Heart left ventricle (tissue), 16 donors: ENCODE measurements around the gene IGFBP5. TPM values are rescaled to one million over a fixed set of nuclear protein-coding genes. Genes with fewer than 3 reads are reported as not detected.

Experiments used
- ATAC-seq, 4 donors: fragments of 200-7000 bp; cut with Tn5 transposase; one replicate each; pipeline ENCODE4 v1.9.1; 2020 to 2022; ENCODE audit warnings: moderate library complexity in 4 of 4, mild to moderate bottlenecking in 3 of 4, moderate number of reproducible peaks in 1 of 4
- DNase-seq, 5 donors: peaks; one replicate each; pipeline ENCODE4 v3.0.0-alpha.2; 2020
- H3K27ac ChIP-seq, 12 donors: fragments of 200-600 bp; sonication (generic) in 4 of 12; one replicate each; pipeline versions ENCODE4 v1.5.0 to v1.8.0; 2016 to 2022; ENCODE audit warnings: mild to moderate bottlenecking in 2 of 12
- H3K27me3 ChIP-seq, 9 donors: fragments of 200-600 bp; sonication (generic) in 2 of 9; one replicate each; pipeline versions ENCODE4 v1.5.1 to v1.8.0; 2016 to 2022; ENCODE audit warnings: mild to moderate bottlenecking in 3 of 9
- H3K36me3 ChIP-seq, 9 donors: fragments of 200-600 bp; sonication (generic) in 2 of 9; one replicate each; pipeline versions ENCODE4 v1.5.0 to v1.8.0; 2018 to 2022; ENCODE audit warnings: mild to moderate bottlenecking in 2 of 9
- H3K4me1 ChIP-seq, 12 donors: fragments of 200-600 bp; sonication (generic) in 4 of 12; one replicate each; pipeline versions ENCODE4 v1.5.0 to v1.8.0; 2016 to 2022; ENCODE audit warnings: mild to moderate bottlenecking in 3 of 12
- H3K4me3 ChIP-seq, 12 donors: fragments of 200-600 bp; sonication (generic) in 4 of 12; one replicate each; pipeline versions ENCODE4 v1.5.0 to v1.8.0; 2017 to 2022; ENCODE audit warnings: mild to moderate bottlenecking in 9 of 12, moderate library complexity in 4 of 12
- H3K9me3 ChIP-seq, 12 donors: fragments of 200-600 bp; sonication (generic) in 4 of 12; one replicate each; pipeline versions ENCODE4 v1.5.0 to v1.8.0; 2016 to 2022; ENCODE audit warnings: mild to moderate bottlenecking in 1 of 12
- POLR2A ChIP-seq, 2 donors: fragments of 450-650 bp; IDR thresholded peaks; one replicate each; pipeline ENCODE4 v1.6.1; 2017; ENCODE audit warnings: antibody characterized with exemption in 2 of 2, mild to moderate bottlenecking in 2 of 2, moderate library complexity in 2 of 2
- WGBS, 4 donors: extraction: QIAGEN DNeasy Blood & Tissue Kit in 2 of 4; methylation state at CpG; one replicate each; pipeline versions ENCODE4 v1.1.5 to v1.1.7; 2013 to 2018; 5-methylcytosine and 5-hydroxymethylcytosine counted together
- intact Hi-C, 10 donors: fragments of 100-400 bp; cut with DNase I; formaldehyde crosslinking; loops; one replicate each; pipeline versions ENCODE4 v1.11.1 to v1.14.2; 2022
- polyA plus RNA-seq, 2 donors: library from polyadenylated mRNA; stranded (reverse); fragments of 200-250 nt; gene quantifications; one replicate each; pipeline ENCODE4 v1.2.3, GENCODE V29; 2013
- total RNA-seq, 9 donors: library from RNA; depleted of rRNA in 2 of 9; stranded (reverse); fragments of >200 nt in 2 of 9; fragmentation: NEBNext Ultra II Directional in 3 of 9; extraction: Animal tissue kit (Norgen Biotek cat#: 25700) in 3 of 9; gene quantifications; one replicate each; pipeline versions ENCODE4 v1.1.0 to v1.2.4, GENCODE V29; 2016 to 2023
- TF ChIP-seq, protein P1 (sequence below), 12 donors: fragments of 200-600 bp; sonication (generic) in 4 of 12; IDR thresholded peaks; one replicate each; pipeline versions ENCODE4 v1.5.0 to v1.8.0; 2018 to 2022; ENCODE audit warnings: antibody characterized with exemption in 12 of 12, mild to moderate bottlenecking in 5 of 12
- donor health status: ischemic (EF 13 %, LVEDD 7.1; RV severe dilation, severe dysfunction).
- donor health status: healthy with polysubstance abuse.
- donor health status: DM: no; HTN: yes; CAD: no.
- donor health status: DM: no; HTN: no; CAD: no.
- donor health status: ischemic (EF 25% LVEDD 6.9; RV normal size, moderate dysfunction).
- donor health status: ischemic (EF 25% LVEDD 5.7; RV mildly dilated, moderate dysfunction).
- donor health status: healthy.
- donor health status: DM: yes; HTN: yes; CAD: no.
- donor health status: ischemic (EF 35%, LVEDD 5.7; RV mildly dilated, moderate dysfunction).
- donor health status: nonischemic (EF 11% LVEDD 7.7; RV severe dilation, severe dysfunction).
- donor health status: DM: yes; HTN: yes; CAD: no.
- donor health status: PGD.
- donor health status: ischemic (EF 29% LVEDD 5.4; RV normal size, mild dysfunction).
- donor health status: nonischemic (EF 23%, LVEDD 6.1; RV moderate dilation, normal function).

IGFBP5 gene
- total and polyA plus RNA-seq, 11 donors = 58.2 to 441 (median 129) TPM

DNA sequence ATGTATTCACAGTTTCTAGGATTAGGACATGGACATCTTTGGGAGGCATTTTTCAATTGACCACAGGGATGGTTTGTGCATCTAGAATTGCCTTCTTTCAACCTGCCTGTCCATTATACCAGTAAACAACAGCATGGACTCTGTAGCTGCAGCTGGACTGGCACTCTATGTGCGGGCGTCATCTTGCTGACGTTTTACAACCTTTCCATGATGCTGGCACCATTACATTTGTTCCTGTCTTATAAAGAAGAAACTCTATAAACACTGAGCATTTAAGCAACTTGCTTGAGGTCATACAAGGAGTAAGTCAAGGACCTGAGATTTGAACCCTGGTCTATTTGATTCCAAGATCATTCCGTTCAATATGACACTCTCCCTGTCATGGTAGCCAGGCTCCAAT is 25.4 kb upstream of the IGFBP5 start:
- Histone ChIP-seq H3K27ac (no peak overlapping the region), H3K36me3 (no peaks in the 10 kb centered on the region), H3K9me3 (no peaks in the 10 kb centered on the region), H3K27me3 (peaks cover 0 to 3% (median 0%) of the 10 kb centered on the region in 9 donors), H3K4me1 (peaks cover 0 to 8% (median 0%) of the 10 kb centered on the region in 12 donors), H3K4me3 (no peak overlapping the region)
- TF ChIP-seq POLR2A (IDR thresholded peaks at IDR 0.05) = no peak
- TF ChIP-seq, protein P1, sequence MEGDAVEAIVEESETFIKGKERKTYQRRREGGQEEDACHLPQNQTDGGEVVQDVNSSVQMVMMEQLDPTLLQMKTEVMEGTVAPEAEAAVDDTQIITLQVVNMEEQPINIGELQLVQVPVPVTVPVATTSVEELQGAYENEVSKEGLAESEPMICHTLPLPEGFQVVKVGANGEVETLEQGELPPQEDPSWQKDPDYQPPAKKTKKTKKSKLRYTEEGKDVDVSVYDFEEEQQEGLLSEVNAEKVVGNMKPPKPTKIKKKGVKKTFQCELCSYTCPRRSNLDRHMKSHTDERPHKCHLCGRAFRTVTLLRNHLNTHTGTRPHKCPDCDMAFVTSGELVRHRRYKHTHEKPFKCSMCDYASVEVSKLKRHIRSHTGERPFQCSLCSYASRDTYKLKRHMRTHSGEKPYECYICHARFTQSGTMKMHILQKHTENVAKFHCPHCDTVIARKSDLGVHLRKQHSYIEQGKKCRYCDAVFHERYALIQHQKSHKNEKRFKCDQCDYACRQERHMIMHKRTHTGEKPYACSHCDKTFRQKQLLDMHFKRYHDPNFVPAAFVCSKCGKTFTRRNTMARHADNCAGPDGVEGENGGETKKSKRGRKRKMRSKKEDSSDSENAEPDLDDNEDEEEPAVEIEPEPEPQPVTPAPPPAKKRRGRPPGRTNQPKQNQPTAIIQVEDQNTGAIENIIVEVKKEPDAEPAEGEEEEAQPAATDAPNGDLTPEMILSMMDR (IDR thresholded peaks at IDR 0.05) = no peak
- WGBS, 4 donors = 96 to 100% (median 97%) methylated on average over 4 of the region's 4 CpGs
- DNase-seq (no peak), ATAC-seq (no peak)
- intact Hi-C loops = no loop called here

DNA sequence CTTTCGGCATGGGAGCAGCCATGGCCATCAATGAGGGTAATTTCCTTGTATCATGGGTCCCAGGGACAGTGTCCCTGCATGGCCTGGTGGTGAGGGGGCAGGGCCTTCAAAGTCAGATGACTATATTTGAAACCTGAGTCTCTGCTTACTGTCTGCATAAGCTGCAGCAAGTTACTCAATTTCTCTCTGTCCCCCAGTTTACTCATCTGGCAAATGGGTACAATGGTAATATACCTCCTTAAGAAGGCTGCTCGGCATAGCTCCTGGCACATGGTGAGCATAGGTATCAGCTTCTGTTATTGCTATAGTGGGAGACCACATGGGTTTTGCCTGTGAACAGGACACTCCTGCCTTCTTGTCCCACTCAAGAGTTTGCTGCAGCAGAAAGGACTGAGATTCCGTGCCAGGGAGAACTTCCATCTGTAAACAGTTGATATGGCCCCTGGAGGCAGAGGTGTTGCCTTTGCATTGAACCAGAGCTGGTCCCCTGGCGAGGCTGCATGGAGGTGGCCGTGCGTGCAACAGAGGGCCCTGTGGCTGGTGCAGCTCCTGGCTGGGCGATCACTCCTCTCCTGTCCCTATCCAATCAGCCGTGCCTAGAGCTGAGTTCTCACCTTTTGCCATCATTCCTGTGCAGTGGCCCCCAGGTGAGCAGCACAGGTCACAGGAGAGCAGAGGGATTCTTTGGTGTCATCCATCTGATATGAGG is 22.7 kb upstream of the IGFBP5 start:
- peak overlapping the region in 1 of 12 donors; percentile 9 for H3K27ac ChIP-seq
- H3K27me3 ChIP-seq = peaks cover 0 to 3% (median 0%) of the 10 kb centered on the region in 9 donors
- TF ChIP-seq POLR2A (IDR thresholded peaks at IDR 0.05) = no peak
- TF ChIP-seq, protein P1 (IDR thresholded peaks at IDR 0.05) = no peak
- H3K36me3 ChIP-seq = no peaks in the 10 kb centered on the region
- peaks cover 0 to 28% (median 2%) of the 10 kb centered on the region in 12 donors for H3K4me1 ChIP-seq
- DNase-seq (no peak), ATAC-seq (no peak)
- H3K9me3 ChIP-seq = no peaks in the 10 kb centered on the region
- WGBS, 4 donors = 87 to 99% (median 97%) methylated on average over 8 of the region's 8 CpGs
- intact Hi-C loops = loop anchor here in 2 of 10 donors (10.0 kb wide), 1 partner anchor 117 kb away; no protein-coding TSS in a partner anchor
- no peak overlapping the region for H3K4me3 ChIP-seq

DNA sequence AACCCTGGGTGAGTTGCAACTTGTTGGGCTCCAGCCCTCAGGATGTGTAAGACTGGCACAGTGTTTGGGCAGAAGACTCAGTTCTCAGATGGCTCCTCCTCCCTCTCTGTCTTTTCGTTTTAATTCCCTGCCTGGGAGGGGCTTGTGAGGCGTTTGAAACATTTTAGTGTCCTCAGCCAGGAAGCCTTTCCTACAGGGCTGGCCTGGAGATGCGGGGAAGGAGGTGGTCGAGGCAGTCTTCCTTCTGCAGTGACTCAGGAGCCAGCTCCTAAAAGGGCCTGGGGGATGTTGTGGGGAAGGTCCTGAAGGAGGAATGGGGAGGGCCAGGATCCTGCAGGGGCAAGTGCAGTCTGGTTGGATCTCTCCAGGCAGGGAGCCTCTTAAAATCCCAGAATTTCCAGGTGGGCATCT is 22.1 kb upstream of the IGFBP5 start:
- WGBS, 4 donors = 48 to 57% (median 56%) methylated on average over 4 of the region's 4 CpGs
- TF ChIP-seq, protein P1 (IDR thresholded peaks at IDR 0.05) = no peak
- TF ChIP-seq POLR2A (IDR thresholded peaks at IDR 0.05) = no peak
- DNase-seq (no peak), ATAC-seq (no peak)
- no peaks in the 10 kb centered on the region for H3K9me3 ChIP-seq
- H3K27ac ChIP-seq = peak overlapping the region in 1 of 12 donors; percentile 9
- intact Hi-C loops = loop anchor here in 2 of 10 donors (10.0 kb wide), 1 partner anchor 117 kb away; no protein-coding TSS in a partner anchor
- no peak overlapping the region for H3K4me3 ChIP-seq
- no peaks in the 10 kb centered on the region for H3K27me3 ChIP-seq
- H3K36me3 ChIP-seq = no peaks in the 10 kb centered on the region
- peaks cover 0 to 28% (median 2%) of the 10 kb centered on the region in 12 donors for H3K4me1 ChIP-seq

DNA sequence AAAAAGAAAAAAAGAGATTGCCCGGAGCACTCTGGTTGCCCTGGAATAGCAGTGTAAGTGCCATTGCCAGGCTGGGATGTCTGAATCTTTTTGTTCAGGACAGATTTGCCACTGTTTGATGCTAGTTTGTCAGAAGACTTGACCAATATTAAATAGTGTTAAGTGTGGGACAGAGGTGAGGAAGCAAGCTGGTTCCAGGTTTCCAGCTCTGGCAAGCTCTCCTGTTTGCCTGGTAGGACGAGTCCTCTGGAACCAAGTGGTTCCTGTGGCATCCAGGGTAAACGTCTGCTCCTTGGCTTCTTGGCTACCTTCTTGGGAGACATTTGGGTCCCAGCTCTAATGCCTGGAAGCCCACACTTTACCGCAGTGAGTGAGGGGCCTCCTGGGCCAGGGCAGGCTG is 20.8 kb upstream of the IGFBP5 start:
- TF ChIP-seq, protein P1 (IDR thresholded peaks at IDR 0.05) = no peak
- TF ChIP-seq POLR2A (IDR thresholded peaks at IDR 0.05) = no peak
- H3K4me3 ChIP-seq = no peak overlapping the region
- H3K27ac ChIP-seq = no peak overlapping the region
- DNase-seq (no peak), ATAC-seq (no peak)
- no peaks in the 10 kb centered on the region for H3K27me3 ChIP-seq
- WGBS, 4 donors = 85 to 91% (median 86%) methylated on average over 3 to 4 of the region's 4 CpGs
- H3K9me3 ChIP-seq = no peaks in the 10 kb centered on the region
- peaks cover 0 to 35% (median 2%) of the 10 kb centered on the region in 12 donors for H3K4me1 ChIP-seq
- H3K36me3 ChIP-seq = no peaks in the 10 kb centered on the region
- intact Hi-C loops = loop anchor here in 2 of 10 donors (10.0 kb wide), 1 partner anchor 119 kb away; no protein-coding TSS in a partner anchor
